Transverse colon (tissue), 4 donors: ENCODE data around the gene TOLLIP. TPM values are rescaled to one million over a fixed set of nuclear protein-coding genes. Genes with fewer than 3 reads are reported as not detected.

Experiments
- DNase-seq: peaks from one replicate; pipeline ENCODE4 v3.0.0-alpha.2; 2019
- H3K27ac ChIP-seq, 4 donors: fragments of 200-600 bp; sonication (generic); 2 replicates each; pipeline ENCODE4 v1.5.1; 2016 to 2018; ENCODE audit warnings: inconsistent platforms in 4 of 4
- H3K27me3 ChIP-seq: fragments of 200-600 bp; sonication (generic); 2 replicates; pipeline ENCODE4 v1.5.1; 2017; ENCODE audit warnings: inconsistent platforms
- H3K36me3 ChIP-seq, 4 donors: fragments of 200-600 bp; sonication (generic); 2 replicates each; pipeline ENCODE4 v1.5.1; 2017 to 2019; ENCODE audit warnings: inconsistent platforms in 4 of 4
- H3K4me1 ChIP-seq, 4 donors: fragments of 200-600 bp; sonication (generic); 2 replicates each; pipeline ENCODE4 v1.5.1; 2017 to 2020; ENCODE audit warnings: inconsistent platforms in 4 of 4
- H3K4me3 ChIP-seq, 4 donors: fragments of 200-600 bp; sonication (generic); 1 replicate in 1 of 4; 2 replicates in 3 of 4; pipeline versions ENCODE4 v1.5.1 to v1.6.1; 2017 to 2019; ENCODE audit warnings: inconsistent platforms in 4 of 4
- H3K9me3 ChIP-seq, 2 donors: fragments of 200-600 bp; sonication (generic); 2 replicates each; pipeline ENCODE4 v1.5.1; 2017 to 2019; ENCODE audit warnings: inconsistent platforms in 2 of 2
- EP300 ChIP-seq: sonication (generic); formaldehyde crosslinking; IDR thresholded peaks from one replicate; pipeline ENCODE4 v1.6.1; 2017; ENCODE audit warnings: antibody characterized with exemption, low read depth
- POLR2A ChIP-seq: fragments of 450-650 bp; IDR thresholded peaks from one replicate; pipeline ENCODE4 v1.6.1; 2016; ENCODE audit warnings: antibody characterized with exemption, mild to moderate bottlenecking, moderate library complexity
- POLR2AphosphoS5 ChIP-seq, 3 donors: sonication (generic); formaldehyde crosslinking; IDR thresholded peaks; one replicate each; pipeline ENCODE4 v1.6.1; 2016; ENCODE audit warnings: antibody characterized with exemption in 3 of 3
- WGBS, 2 donors: methylation state at CpG; one replicate each; pipeline ENCODE4 v1.1.5; 2018; ENCODE audit warnings: low coverage in 1 of 2; 5-methylcytosine and 5-hydroxymethylcytosine counted together
- in situ Hi-C, 4 donors: fragments of 200-750 bp; cut with MboI; loops; one replicate each; pipeline versions ENCODE4 v1.15.0 to v1.15.1; 2017; ENCODE audit warnings: low sequenced_read_pairs in 3 of 4, low pct_ligation_motif_present in 1 of 4, low pct_unique_long_range_greater_than_20kb in 1 of 4
- intact Hi-C: fragments of 100-400 bp; cut with DNase I; formaldehyde crosslinking; loops from one replicate; pipeline ENCODE4 v1.15.1; 2023; ENCODE audit warnings: low total_unique reads
- total RNA-seq, 4 donors: library from RNA; depleted of rRNA; stranded (reverse); fragments of >200 nt; gene quantifications; one replicate each; pipeline ENCODE4 v1.1.0, GENCODE V29; 2016
- TF ChIP-seq, protein P1 (sequence below), 5 experiments: fragments of 200-600 bp in 3 of 5; fragments of 450-650 bp in 2 of 5; sonication (generic) in 3 of 5; IDR thresholded peaks; 1 replicate in 2 of 5; 2 replicates in 3 of 5; pipeline ENCODE4 v1.5.1; 2016 to 2017; ENCODE audit warnings: antibody characterized with exemption in 5 of 5, inconsistent platforms in 3 of 5, mild to moderate bottlenecking in 2 of 5, moderate library complexity in 1 of 5

Gene TOLLIP
- total RNA-seq, 4 donors from 2014 or later = 25.9 to 132 (median 50.4) TPM

DNA sequence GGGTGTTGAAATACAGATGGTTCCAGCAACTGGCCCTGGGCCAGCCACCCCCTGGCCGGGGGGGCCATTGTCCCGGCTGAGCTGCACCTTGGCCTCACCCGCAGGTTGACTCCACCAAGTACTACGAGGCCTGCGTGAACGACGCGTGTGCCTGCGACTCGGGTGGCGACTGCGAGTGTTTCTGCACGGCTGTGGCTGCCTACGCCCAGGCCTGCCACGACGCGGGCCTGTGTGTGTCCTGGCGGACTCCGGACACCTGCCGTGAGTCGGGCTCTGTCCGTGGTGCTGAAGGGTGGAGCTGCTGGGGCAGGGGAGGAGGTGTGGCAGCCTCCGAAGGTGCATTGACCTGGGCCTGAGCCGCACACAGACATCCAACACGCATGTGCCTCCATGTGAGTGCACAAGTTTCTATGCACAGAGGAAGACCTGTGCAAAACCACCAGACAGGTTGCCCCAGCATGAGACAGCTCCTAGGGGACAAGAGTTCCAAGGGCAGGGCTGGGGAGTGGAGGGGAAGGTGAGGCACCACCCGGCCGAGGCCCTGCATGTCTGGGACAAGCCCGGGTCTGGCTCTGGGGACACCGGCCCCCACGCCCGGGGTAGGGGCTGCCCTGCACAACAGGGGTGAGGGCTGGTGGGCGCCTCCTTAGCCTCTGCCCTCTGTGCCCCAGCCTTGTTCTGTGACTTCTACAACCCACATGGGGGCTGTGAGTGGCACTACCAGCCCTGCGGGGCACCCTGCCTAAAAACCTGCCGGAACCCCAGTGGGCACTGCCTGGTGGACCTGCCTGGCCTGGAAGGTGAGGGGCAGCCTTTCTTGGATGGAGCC lies 70.5 kb downstream of the TOLLIP start:
- peaks cover 0 to 27% (median 22%) of the 10 kb centered on the region in 4 donors for H3K4me1 ChIP-seq
- TF ChIP-seq POLR2A = no peak
- TF ChIP-seq, protein P1, sequence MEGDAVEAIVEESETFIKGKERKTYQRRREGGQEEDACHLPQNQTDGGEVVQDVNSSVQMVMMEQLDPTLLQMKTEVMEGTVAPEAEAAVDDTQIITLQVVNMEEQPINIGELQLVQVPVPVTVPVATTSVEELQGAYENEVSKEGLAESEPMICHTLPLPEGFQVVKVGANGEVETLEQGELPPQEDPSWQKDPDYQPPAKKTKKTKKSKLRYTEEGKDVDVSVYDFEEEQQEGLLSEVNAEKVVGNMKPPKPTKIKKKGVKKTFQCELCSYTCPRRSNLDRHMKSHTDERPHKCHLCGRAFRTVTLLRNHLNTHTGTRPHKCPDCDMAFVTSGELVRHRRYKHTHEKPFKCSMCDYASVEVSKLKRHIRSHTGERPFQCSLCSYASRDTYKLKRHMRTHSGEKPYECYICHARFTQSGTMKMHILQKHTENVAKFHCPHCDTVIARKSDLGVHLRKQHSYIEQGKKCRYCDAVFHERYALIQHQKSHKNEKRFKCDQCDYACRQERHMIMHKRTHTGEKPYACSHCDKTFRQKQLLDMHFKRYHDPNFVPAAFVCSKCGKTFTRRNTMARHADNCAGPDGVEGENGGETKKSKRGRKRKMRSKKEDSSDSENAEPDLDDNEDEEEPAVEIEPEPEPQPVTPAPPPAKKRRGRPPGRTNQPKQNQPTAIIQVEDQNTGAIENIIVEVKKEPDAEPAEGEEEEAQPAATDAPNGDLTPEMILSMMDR (IDR thresholded peaks at IDR 0.05) = no peak
- peak in 2 of 3 donors; percentile 18 to 22 for TF ChIP-seq POLR2AphosphoS5 (IDR thresholded peaks at IDR 0.05)
- H3K27ac ChIP-seq = peak overlapping the region in 1 of 4 donors; percentile 81
- H3K9me3 ChIP-seq = no peaks in the 10 kb centered on the region
- 54% methylated on average over 28 of the region's 34 CpGs; no CpG with 5 or more reads in 1 of the 2 donors for WGBS, 2 donors
- no peaks in the 10 kb centered on the region for H3K36me3 ChIP-seq
- no peak overlapping the region for H3K4me3 ChIP-seq
- peak; percentile 66 for DNase-seq
- in situ Hi-C loops (no loop called here), intact Hi-C loops (no loop called here)
- H3K27me3 ChIP-seq = no peaks in the 10 kb centered on the region

DNA sequence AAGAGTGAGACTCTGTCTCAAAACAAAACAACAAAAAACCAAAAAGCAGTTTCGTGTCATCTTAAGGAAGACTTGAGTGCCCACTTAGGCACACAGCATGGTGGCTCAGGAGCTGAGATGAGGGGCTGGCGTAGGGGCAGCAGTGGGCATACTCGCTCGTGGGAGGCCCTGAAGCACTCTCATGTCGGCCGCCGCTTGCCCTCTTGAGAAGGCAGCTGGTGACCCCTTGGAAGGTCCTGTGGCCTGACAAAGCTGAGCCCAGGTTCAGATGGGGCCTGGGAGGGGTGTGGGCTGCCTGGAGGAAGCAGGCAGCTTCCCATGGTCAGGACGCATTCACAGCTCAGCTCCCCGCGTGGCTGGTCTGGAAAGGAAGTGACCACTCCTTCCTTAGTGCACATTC lies 71.6 kb downstream of the TOLLIP start:
- no peak for DNase-seq
- H3K36me3 ChIP-seq = no peaks in the 10 kb centered on the region
- no peaks in the 10 kb centered on the region for H3K27me3 ChIP-seq
- H3K9me3 ChIP-seq = no peaks in the 10 kb centered on the region
- peak overlapping the region; percentile 41 to 81 (median 56) for H3K27ac ChIP-seq
- intact Hi-C loops (no loop called here), in situ Hi-C loops (no loop called here)
- H3K4me3 ChIP-seq = no peak overlapping the region
- TF ChIP-seq POLR2AphosphoS5 (IDR thresholded peaks at IDR 0.05) (no peak), EP300 (no peak), POLR2A (no peak)
- TF ChIP-seq, protein P1 (IDR thresholded peaks at IDR 0.05) = no peak
- peaks cover 7 to 36% (median 33%) of the 10 kb centered on the region in 4 donors for H3K4me1 ChIP-seq
- WGBS, 2 donors = 81% methylated on average over 10 of the region's 10 CpGs; no CpG with 5 or more reads in 1 of the 2 donors

DNA sequence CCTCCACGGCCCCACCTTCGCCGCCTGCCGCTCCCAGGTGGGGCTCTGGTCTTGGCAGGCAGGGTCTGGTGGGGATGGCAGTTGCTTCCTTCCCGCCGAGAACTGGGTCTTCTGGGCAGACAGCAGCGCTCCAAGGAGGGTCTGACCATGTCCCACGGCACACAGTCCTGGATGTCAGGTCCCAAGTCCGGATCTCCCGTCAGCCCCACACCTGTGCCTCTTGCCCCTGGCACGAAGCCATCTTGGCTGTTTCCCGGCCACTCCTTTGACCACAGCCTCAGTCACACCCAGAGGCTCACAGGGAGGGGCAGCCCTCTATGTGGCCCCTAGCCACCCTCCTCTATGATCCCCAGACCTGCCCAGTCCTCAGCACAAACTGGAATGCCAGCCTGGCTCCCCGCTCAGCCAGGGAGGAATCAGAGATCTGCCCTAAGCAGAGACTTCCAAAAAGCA lies 72.3 kb downstream of the TOLLIP start:
- peak; percentile 90 for DNase-seq

More for the DNA sequence above, 72.3 kb downstream of the TOLLIP start:
- 42% methylated on average over 13 of the region's 13 CpGs; no CpG with 5 or more reads in 1 of the 2 donors for WGBS, 2 donors
- peak in 2 of 3 donors; percentile 64 to 68 for TF ChIP-seq POLR2AphosphoS5 (IDR thresholded peaks at IDR 0.05)
- TF ChIP-seq, protein P1 (IDR thresholded peaks at IDR 0.05) = no peak
- TF ChIP-seq POLR2A = peak; percentile 51
- no peak for TF ChIP-seq EP300
- Histone ChIP-seq H3K27me3 (no peaks in the 10 kb centered on the region), H3K4me1 (peaks cover 7 to 40% (median 37%) of the 10 kb centered on the region in 4 donors), H3K9me3 (no peaks in the 10 kb centered on the region), H3K36me3 (no peaks in the 10 kb centered on the region), H3K27ac (peak overlapping the region; percentile 41 to 81 (median 56)), H3K4me3 (no peak overlapping the region)
- intact Hi-C loops = no loop called here
- in situ Hi-C loops = no loop called here
